Measurements from ENCODE around the gene SGSH.

SGSH gene

GRCh38 chr17:80183581-80184422, 36.3 kb downstream of the SGSH start:
- DNase-seq (ENCODE audit: low spot score): no peak

GRCh38 chr17:80182845-80183223, 37.3 kb downstream of the SGSH start:
- peak; percentile 6 for DNase-seq (ENCODE audit: low spot score)

- peak; percentile 6 for DNase-seq (ENCODE audit: low spot score)
Measured at GRCh38 chr17:80182118-80182844, 37.9 kb downstream of the SGSH start.

GRCh38 chr17:80181431-80181830, 38.7 kb downstream of the SGSH start:
- peak; percentile 6 for DNase-seq (ENCODE audit: low spot score)

- DNase-seq (ENCODE audit: low spot score): peak; percentile 1
Measured at GRCh38 chr17:80180192-80180591, 39.9 kb downstream of the SGSH start.

GRCh38 chr17:80177986-80178595, 42.0 kb downstream of the SGSH start:
- peak; percentile 4 for DNase-seq (ENCODE audit: low spot score)

- no peak for DNase-seq (ENCODE audit: low spot score)
Measured at GRCh38 chr17:80176757-80177156, 43.4 kb downstream of the SGSH start.

- no peak for DNase-seq (ENCODE audit: low spot score)
Measured at GRCh38 chr17:80173916-80174315, 46.2 kb downstream of the SGSH start.

- no peak for DNase-seq (ENCODE audit: low spot score)
Measured at GRCh38 chr17:80173126-80173525, 47.0 kb downstream of the SGSH start.

GRCh38 chr17:80171681-80172080, 48.5 kb downstream of the SGSH start:
- DNase-seq (ENCODE audit: low spot score): no peak

- DNase-seq (ENCODE audit: low spot score): peak; percentile 63
Measured at GRCh38 chr17:80169784-80170500, 50.2 kb downstream of the SGSH start, which contains the start of gene CARD14. TSS of gene CARD14 (plus strand) at chr17:80170030. CDS start at chr17:80181439, 11,409 bp downstream.

GRCh38 chr17:80169107-80169506, 51.0 kb downstream of the SGSH start:
- DNase-seq (ENCODE audit: low spot score): no peak

- DNase-seq (ENCODE audit: low spot score): no peak
Measured at GRCh38 chr17:80168371-80168770, 51.8 kb downstream of the SGSH start.

- no peak for DNase-seq (ENCODE audit: low spot score)
Measured at GRCh38 chr17:80166446-80166845, 53.7 kb downstream of the SGSH start.

GRCh38 chr17:80164185-80164584, 55.9 kb downstream of the SGSH start:
- no peak for DNase-seq (ENCODE audit: low spot score)

GRCh38 chr17:80163336-80163735, 56.8 kb downstream of the SGSH start:
- no peak for DNase-seq (ENCODE audit: low spot score)

- DNase-seq (ENCODE audit: low spot score): no peak
Measured at GRCh38 chr17:80160536-80160935, 59.6 kb downstream of the SGSH start.
